ENCODE data around the gene GPR35.
"Not testable (repeated sequence)": the region's sequence is repeated elsewhere in the genome, so short reads cannot be mapped to it uniquely, and the experiment has no call there.

GPR35 gene

DNA sequence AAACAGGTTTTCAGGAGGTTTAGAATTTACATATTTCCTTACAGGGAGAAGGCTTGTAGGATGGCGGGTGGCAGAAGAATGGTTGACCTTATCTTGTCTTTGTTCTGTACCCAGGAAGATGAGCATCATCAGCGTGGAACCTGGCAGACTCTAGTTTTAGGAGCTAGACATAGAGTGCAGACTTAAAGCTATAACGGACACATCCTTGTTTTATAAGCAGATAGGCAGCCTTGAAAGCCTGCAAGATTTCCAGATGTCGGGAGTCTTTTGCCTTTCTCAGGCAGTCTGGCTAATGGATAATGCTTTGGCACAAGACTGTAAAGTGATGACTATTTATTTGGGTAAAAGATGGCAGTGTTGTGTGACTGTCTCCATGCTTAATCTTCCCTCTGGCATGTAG lies 45.7 kb downstream of the GPR35 start:
- DNase-seq: no peak

DNA sequence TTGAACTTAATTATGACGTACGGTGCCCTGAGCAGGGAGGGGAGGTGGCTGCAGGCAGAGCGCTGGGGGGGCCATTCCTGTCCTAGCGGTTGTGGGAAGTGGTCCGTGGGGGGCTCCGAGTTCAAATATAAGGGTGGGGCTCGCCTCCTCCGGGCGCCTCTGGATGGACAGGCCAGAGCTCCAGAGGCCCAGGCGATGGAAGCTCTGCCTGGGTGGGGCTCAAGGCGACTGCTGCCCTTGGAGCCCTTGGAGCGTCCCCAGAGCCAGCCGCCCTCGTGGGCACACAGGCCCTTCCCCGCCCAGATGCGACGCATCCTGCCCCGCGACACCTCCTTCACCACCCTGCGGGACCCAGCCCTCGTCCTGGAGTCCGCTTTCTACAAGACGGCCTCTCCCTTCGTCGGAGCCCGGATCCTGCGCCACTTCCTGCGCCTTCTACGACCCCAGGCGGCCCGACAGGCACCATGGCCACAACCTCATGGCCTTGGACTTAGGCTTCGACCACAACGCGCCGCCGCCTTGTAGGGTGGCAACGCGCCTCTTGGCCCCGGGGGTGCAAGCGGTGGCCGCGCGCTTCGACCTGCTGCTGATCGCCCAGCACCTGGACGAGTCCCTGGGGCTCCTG lies 46.9 kb downstream of the GPR35 start:
- DNase-seq: no peak

DNA sequence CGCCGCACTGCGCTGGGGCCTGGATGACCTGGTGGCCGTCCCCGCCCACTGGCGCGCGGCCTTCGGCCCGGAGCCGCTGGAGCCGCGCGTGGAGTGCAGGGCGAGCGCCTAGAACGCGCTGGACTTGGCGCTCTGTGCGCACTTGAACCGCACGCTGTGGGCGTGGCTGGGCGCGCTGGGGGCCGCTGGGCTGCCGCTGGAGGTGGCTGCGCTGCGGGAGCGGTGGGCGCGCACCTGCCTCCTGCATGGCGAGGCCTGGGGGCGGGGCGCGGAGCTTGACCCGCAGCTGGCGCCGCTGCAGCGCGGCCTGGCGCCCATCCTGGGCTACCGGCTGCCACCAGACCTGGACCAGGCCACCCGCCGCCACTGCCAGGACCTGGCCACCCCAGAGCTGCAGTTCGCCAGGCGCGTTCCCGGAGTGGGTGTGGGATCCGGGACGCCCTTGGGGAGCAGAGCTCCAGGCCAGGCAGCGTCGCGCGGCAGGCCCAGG lies 47.5 kb downstream of the GPR35 start:
- no peak for DNase-seq

DNA sequence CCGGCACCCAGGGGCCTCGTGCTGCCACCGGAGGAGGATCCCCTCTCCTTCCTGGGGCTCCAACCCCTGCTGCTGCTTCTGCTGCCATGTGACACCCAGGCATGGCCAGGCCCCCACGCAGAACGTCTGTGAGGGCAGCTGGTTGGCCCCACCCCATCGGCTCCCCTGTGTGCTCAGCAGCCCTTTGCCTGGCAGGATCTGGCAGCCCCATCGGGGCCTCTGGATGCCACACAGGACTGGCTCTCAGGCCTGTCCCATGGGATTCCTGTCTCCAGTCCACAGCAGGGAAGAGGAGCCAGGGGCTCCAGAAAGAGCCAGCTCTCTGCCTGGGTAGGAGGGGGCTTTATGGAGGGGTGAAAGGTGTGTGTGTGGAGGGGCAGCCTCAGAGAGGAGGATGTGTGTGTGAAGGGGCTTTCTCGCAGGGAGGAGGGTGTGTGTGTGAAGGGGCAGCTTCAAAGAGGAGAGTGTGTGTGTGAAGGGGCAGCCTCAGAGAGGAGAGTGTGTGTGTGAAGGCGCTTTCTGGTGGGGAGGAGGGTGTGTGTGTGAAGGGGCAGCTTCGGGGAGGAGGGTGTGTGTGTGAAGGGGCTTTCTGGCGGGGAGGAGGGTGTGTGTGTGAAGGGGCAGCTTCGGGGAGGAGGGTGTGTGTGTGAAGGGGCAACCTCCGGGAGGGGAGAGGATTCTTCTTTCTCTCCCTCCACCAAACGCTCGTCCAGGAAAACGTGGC lies 49.3 kb downstream of the GPR35 start:
- DNase-seq: not testable (repeated sequence)

DNA sequence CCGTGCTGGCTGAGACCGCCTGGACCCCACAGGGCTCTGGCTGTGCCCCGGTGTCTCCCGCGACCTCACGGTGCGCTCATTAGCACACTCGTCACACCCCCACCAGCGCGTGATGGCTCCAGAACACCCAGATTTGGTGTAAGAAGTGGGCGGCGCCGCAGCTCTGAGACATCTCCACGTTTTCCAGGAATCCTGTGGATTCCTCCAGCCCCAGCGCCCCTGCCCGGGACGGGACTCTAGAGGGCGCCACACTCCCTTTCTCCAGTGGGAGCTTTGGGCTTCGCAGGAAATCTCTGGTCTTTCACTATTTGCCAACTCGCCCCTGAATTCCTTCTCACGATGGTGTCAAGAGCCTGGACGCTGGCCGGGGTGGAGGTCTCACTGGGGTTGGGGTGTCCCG lies 50.1 kb downstream of the GPR35 start:
- DNase-seq: not testable (repeated sequence)

DNA sequence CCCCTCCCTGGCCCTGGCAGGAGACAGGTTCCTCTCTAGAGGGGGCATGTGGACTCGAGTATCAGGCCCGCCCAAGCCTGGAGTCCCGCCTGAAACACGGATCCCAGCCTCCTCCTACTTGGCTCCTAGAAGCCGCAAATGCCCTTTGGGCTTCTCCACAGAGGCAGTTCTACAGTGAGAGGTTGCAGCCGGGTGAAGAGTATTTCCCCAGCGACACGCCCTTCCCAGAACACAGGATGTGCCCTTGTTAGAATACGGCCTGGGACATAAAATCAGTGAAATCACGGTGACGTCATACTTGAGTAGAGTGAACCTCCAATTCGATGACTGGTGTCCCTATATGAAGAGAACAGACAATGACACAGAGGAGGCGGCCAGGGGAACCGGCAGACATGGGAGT lies 52.8 kb downstream of the GPR35 start:
- not testable (repeated sequence) for DNase-seq

DNA sequence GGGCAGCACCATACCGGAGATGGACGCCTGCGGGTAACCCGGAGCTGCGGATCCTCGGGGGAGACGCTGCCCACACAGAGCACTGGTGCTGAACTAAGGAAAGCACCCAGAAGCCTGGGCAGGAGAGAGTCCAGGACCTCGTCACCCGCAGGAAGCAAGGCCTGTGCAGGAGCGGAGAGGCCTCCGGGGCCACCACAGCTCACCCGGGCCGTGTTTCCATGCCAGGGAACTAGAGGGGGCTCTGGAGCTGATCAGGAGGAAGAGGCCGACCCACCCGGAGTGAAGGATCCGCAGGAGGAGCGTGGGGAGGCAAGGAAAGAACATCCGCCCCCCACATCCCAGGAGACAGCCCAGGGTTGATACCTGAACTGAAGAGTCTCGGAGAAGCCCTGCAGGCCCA lies 53.6 kb downstream of the GPR35 start:
- DNase-seq: not testable (repeated sequence)

DNA sequence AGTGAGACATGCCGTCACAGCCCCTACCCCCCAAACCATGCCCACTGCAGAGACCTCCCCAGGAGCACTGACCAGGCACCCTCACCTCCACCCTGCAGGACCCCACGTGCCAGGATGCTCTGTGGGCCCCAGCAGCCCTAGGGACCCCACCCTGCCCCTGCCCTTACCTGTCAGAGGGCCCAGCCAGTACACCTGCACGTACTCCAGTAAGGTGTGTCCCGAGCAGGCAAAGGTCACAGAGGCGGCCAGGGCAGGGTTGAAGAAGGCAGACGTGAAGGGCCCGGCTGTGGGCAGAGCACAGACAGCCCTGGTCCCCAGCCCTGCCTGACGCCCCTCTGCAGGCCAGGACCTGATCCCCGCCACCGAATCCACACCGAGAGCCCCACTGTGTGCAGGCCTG lies 54.9 kb downstream of the GPR35 start:
- DNase-seq: not testable (repeated sequence)

Data from NCI-H1436 (cell line).